HG02870 (cell line): ENCODE data around the gene CDRT4.

Experiments used
- ATAC-seq: cut with Tn5 transposase; IDR thresholded peaks from one replicate; pipeline ENCODE4 v1.9.1; 2021; ENCODE audit warnings: mild to moderate bottlenecking, moderate library complexity; ENCODE audit not compliant: unreplicated experiment

Gene CDRT4

GRCh38 chr17:15398291-15398690 is 69.1 kb downstream of the CDRT4 start:
- no peak for ATAC-seq

- no peak for ATAC-seq
Observed at GRCh38 chr17:15397620-15398019, 69.8 kb downstream of the CDRT4 start.

DNA sequence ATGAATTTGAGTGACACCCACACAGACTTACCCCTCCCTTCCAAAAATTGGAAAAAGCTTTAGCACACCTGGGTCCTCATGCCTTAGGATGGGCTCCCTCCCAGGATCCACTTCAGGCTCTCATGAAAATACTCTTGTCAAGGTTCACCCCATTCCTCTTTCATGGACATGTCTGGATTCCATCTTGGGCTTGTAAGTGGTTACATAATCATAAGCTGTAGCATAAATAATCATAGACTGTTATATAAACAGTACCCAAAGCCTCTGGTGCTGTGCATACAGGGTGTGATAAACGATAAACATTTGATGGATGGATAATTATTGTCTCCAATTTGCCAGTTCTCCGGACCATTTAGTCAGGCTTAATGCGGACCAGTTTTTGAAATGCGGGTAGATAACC is 72.3 kb downstream of the CDRT4 start:
- ATAC-seq, result no peak

GRCh38 chr17:15393414-15393813 is 74.0 kb downstream of the CDRT4 start:
- no peak for ATAC-seq

- ATAC-seq, result no peak
Observed at GRCh38 chr17:15392326-15392741, 75.1 kb downstream of the CDRT4 start.

- no peak for ATAC-seq
Observed at GRCh38 chr17:15388356-15389041, 78.9 kb downstream of the CDRT4 start.

- ATAC-seq, result no peak
Observed at GRCh38 chr17:15386083-15386482, 81.3 kb downstream of the CDRT4 start.
